GM21825 (cell line): ENCODE data around the gene ALDH9A1.

Experiments used
- ATAC-seq: cut with Tn5 transposase; IDR thresholded peaks from one replicate; pipeline ENCODE4 v1.9.1; 2021; ENCODE audit warnings: mild to moderate bottlenecking, moderate library complexity; ENCODE audit not compliant: unreplicated experiment

ALDH9A1 gene

GRCh38 chr1:165624441-165624840, 73.9 kb downstream of the ALDH9A1 start:
- ATAC-seq, result no peak

DNA sequence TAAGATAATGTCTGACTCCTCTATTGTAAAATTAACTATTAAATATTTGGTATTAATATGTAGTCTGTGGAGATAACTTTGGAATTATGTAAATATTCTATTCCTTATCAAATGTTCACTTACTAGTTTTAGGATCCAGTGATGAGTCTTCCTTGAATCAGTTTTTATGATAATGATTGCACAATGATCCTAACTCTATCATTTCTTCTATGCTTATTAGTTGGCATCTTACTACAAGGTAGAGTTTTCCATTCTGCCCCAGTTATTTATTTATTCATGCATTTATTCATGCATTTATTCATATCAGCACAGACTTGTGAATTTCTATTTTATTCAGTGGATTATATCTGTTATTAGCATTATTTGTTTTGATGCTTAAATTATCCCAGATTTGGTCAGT, 74.7 kb downstream of the ALDH9A1 start:
- no peak for ATAC-seq

DNA sequence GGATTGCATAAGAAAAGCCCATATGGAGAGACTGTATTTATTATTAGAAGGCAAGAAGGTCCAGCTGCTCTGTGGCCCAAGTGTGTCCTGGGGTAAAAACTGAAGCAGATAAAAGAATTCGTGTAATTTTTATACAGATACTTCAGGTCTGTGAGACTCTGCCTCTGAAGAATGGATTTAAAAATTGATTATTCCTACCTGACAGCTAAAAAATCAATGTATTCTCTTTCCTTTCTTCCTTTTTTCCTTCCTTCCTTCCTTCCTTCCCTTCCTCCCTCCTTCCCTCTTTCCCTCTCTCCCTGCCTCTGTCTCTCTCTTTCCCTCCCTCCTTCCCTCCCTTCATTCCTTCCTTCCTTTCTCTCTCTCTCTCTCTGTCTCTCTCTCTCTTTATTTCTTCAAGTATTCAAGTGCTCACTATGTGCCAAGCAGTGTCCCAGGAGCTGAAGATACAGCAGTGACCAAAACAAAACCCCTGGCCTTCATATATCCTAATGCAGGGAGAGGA, 78.7 kb downstream of the ALDH9A1 start:
- ATAC-seq, result no peak

DNA sequence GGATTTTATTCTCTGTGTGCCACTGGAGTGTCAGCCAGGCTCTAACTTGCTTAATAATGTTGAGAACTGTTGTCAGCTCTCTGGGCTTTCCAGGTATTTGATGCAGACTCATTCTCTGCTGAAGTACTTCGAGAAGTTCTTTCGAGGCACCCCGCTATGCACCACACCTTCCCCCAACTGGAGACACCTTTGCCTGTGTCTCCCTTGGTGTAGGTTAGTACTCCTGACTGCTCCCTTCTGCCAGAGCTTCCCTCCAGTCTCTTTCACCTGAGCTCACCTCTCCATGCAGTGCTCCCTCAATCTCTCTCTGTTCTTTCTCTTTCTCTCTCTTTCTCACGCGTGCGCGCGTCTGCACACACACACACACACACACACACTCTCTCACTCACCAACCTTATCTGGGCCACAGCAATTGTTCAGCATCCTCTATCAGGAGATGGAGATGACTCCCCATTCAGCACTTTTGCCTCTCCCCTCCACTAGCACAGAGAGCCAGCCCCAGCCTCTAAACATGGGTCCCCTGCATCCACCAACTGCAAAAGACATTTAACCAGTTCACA, 81.3 kb downstream of the ALDH9A1 start:
- no peak for ATAC-seq

DNA sequence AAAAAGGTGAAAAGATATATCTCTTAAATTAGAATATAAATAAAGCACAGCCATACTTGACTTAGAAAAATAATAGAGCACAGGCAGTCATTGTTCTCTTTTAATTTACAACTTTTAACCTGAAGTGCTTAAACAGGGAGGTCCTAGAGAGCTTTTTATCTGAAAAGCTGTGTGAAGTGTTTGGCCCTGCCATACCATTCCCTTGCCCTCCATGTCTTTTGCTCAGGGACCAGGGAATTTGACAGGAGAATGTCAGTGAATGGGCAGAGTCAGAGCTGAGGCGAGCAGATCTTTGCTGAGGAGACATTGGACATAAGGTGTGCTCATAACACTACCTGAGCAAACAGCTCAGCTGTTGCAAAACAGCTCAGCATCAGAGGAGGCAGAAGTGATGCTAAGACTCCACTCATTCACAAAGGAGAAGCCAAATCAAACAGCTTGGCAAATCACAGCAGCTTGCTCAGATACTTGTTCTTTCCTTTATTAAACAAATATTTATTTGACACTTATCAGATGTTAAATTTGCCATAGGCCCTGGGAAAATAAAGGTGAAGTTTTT, 82.2 kb downstream of the ALDH9A1 start:
- no peak for ATAC-seq
